HG03575 (cell line): ENCODE data around the gene PGAP6.
"Not testable (repeated sequence)": the region's sequence is repeated elsewhere in the genome, so short reads cannot be mapped to it uniquely, and the experiment has no call there.

Experiments
- ATAC-seq: cut with Tn5 transposase; IDR thresholded peaks from one replicate; pipeline ENCODE4 v1.9.1; 2021; ENCODE audit not compliant: unreplicated experiment, insufficient number of reproducible peaks, low FRiP score; ENCODE audit errors: extremely low read depth

Gene PGAP6

DNA sequence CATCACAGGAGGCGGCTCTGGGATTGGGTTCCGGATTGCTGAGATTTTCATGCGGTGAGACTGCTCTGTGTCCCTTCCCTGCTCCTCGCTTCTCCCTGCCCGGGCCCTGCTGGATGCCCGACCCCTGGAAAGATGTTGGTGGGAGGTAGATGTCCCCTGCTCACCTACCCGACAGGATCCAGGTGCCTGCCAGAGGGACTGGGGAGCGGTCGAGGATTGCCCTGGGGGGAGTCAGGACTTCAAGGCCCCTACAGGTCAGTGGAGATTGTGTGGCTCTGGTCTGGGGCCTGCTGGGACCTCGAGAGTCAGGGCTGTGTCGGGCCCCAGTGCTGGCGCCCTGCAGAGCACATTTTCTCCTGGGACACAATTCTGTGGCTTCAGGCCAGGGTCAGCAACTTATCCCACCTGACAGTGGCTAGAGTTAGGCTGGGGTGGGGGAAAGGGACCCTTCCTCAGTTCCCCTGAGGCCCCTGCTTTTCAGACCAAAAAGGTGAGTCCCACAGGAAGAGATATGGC is 23.3 kb upstream of the PGAP6 start:
- no peak for ATAC-seq

DNA sequence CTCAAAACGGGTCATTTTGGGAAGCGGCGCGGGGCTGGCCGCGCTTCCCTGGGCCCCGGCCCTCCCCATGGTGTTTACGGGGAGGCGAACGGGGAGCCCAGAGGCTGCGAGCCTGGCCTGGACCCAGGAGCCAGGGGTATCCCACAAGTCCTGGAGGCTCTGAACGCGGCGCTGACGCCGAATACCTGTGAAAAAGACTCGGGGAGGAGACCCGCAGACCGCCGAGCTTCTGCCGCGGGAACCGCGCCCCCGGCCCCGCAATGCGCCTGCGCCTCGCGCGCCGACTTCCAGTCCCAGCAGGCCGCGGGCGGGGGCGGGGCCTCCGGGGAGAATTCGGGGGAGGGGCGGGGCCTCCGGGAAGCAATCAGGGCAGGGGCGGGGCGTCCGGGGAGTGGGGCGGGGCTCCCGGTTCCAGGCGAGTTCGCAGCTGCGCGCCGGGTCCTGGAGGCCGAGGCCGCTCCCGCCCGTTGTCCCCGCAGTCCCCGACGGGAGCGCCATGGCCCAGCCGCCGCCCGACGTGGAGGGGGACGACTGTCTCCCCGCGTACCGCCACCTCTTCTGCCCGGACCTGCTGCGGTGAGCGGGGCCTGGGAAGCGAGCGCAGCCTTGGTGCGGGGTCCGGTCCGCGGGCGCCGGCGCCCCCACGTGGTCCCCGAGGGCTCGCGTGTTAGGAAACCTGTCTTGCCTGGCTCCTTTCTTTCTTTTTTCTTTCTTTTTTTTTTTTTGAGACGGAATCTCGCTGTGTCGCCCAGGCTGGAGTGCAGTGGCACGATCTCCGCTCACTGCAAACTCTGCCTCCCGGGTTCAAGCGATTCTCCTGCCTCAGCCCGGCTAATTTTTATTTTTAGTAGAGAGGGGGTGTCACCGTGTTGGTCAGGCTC is 19.9 kb upstream of the PGAP6 start, which contains the start of gene DECR2:
DECR2 (plus strand) TSS at position 418 of the 881 bp plus-strand sequence; CDS start at position 497, 79 bp downstream.
- ATAC-seq: no peak

DNA sequence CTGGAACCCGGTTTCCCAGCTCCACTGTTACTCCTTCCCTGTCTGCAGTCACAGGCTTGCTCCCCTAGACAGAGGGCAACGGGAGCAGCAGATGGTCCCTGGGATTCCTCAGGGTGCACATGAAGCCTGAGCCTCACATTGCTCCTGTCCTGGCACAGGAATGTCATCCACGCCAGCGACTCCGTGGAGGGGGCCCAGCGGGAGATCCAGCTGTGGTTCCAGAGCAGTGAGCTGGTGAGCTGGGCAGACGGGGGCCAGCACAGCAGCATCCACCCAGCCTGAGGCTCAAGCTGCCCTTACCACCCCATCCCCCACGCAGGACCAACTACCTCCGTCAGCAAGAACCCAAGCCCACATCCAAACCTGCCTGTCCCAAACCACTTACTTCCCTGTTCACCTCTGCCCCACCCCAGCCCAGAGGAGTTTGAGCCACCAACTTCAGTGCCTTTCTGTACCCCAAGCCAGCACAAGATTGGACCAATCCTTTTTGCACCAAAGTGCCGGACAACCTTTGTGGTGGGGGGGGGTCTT is 18.3 kb upstream of the PGAP6 start:
- ATAC-seq: no peak

DNA sequence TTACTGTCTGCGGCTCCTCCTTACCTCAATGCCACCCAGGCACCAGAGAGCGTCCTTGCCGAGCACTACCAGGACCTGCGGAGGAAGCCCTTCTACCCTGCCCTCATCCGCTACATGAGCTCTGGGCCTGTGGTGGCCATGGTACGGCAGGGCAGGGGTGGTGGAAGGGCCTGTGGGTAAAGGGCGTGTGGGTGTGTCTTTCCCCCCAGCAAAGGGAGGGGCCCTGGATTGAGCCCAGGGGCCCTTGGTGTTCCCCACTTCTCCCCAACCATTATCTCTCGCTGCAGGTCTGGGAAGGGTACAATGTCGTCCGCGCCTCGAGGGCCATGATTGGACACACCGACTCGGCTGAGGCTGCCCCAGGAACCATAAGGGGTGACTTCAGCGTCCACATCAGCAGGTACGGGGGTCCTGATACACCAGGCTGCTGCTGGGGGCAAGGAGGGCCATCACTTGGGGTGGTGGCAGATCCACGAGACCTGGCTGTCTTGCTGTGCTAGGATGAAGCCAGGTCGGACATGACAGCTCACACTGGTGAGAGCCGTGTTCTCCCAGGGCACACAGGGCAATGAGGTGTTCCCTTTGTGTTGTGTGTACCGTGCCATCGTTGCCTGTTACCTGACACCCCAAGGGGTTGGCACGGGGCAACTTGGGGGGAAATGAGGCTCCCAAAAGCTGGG is 17.7 kb upstream of the PGAP6 start:
- no peak for ATAC-seq

DNA sequence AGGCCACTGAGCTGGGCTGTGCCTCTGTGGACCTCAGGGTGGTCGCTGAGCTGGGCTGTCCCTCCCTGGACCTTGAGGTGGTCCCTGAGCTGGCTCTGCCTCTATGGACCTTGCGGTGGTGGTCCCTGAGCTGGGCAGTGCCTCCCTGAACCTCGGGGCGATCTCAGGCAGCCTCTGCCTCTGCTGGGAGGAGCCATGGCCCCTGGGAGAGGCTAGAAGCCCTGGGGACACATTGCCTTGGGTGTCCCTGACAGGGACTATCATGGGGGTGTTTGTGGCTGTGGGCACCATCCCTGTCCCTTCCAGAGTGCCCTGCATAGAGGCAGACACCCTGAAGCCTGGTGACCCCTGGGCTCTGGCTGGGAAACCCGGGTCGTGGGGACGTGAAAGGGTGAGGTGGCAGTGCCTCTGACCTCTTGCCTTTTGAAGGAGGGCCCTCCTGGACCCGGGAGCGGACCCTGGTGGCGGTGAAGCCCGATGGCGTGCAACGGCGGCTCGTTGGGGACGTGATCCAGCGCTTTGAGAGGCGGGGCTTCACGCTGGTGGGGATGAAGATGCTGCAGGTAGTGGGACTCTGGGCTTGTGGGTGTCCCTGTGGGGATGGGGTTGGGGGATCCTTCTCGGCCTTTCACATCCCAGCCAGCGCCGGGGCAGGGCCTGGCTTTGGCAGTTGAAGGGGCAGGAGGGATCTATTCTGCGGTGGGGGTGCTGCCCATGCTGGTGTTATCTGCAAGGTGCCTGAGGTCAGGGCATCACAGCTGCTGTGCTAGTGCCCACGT is 17.0 kb upstream of the PGAP6 start:
- no peak for ATAC-seq

DNA sequence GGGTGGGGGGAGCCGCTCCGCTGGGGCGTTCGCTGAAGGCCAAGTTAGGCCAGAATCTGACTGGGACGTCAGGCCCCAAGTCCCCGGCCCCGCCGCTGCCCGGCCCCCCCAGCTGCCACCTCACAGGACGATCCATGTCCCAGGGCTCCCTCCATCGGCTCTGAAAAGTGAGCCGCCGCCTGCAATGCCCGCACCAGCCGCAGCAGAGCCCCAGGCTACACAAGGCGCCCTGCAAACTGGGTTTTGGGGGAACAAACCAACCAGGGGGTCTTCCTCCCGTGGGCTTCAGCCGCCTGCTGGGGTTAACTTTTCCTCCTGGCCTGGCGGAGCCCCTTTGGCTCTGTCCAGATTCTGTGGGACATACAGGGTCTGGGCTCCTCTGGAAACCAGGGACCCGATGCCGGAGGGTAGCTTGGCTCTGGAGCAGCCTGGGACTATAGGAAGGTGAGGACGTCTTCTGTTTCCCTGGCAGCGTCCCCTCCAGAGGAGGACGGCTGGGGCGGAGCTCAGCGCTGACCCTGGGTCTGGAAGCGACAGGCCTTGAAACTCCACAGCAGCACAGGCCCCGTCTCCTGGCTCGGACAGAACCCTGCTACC is 16.1 kb upstream of the PGAP6 start:
- ATAC-seq: no peak

DNA sequence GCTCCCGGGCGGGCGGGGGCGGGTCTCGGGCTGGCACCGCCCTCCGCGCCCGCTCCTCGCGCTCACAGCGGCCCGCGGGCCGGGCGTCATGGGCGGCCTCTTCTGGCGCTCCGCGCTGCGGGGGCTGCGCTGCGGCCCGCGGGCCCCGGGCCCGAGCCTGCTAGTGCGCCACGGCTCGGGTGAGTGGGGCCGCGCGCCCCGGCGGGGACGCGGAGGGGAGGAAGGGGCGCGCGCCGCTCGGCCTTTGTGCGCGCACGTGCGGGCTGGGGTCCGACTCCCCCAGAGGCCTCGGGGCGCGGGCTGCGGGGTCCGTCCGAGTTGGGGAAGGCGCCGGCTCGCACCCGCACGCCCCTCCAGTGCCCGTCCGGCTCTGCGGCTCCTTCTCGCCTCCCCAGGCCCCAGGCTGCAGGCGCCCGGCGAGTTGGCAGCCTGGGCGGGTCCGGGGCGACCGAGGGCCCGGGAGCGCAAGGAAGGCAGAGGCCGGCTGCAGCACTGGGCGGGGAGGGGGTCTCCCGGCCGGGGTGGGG is 15.4 kb upstream of the PGAP6 start, which contains the start of gene NME4:
NME4 (plus strand) TSS at position 65 of the 527 bp plus-strand sequence; CDS start at position 89, 24 bp downstream.
- no peak for ATAC-seq

DNA sequence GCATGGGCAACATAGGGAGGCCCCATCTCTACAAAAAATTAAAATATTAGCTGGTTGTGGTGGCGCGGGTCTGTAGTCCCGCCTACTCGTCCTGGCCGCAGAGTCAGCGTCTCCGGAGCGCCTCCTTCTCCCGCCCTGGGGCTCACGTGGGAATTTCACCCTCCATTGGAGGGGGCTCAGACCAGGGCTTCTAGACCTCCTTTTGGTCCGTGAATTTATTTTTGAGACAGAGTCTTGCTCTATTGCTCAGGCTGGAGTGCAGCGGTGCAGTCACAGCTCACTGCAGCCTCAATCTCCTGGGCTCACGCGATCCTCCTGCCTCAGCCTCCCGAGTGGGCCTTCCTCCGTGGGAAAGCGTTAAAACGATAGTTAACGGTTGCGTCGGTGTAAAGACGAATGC is 14.8 kb upstream of the PGAP6 start:
- ATAC-seq: no peak

DNA sequence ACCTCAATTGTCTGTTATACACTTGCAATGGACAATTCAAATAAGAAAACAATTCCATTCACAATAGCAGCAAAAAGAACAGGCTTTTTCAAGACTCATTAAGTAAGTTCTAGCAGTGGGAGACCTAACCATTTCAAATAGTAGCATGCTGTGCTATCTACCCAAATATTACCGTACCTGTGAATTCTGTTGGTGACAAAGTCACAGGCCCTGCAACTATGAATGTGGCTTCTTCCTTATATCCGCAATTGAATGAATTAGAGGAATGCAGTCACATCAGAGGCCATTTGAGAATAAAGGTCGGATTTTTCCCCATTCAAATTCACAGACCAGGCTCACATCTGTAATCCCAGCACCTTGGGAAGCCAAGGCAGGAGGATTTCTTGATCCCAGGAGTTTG is 14.4 kb upstream of the PGAP6 start:
- ATAC-seq: no peak

DNA sequence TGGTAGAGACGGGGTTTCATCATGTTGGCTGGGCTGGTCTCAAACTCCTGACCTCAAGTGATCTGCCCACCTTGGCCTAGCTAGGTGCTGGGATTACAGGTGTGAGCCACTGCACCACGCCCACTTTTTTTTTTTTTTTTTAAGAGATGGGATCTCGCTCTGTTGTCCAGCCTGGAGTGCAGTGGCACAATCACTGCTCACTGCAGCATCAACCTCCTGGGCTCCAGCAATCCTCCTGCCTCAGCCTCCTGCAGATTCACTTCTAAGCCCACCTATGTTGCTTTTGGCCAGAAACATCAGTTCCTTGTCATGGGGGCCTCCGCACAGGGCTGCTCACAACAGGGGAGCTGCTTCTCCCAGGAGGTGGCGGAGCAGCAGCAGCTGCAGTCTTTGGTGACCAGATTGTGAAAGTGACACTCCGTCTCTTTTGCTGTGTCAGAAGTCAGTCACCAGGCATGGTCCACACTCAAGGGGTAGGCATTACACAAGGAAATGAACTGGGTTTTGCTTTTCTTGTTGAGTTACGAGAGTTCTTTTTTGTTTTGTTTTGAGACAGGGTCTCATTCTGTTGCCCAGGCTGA is 10.8 kb upstream of the PGAP6 start:
- no peak for ATAC-seq

DNA sequence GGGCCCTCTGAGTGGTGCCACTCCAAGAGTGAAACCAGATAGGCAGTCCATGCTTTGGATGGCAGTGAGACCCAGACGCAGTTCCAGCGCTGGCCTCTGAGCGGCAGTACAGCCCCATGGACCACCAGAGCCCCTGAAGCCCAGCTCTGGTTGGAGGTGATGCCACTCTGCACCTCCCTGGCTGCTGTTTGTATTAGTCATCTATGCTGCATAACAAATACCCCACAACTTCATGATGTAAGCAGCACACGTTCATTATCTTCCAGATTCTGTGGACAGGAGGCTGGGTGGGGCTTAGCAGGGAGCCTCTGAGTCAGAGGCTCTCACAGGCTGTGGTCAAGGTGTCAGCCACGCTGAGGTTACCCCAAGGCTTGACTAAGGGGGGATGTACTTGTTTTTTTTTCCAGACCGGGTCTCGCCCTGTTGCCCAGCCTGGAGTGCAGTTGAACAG is 10.1 kb upstream of the PGAP6 start:
- ATAC-seq: no peak

DNA sequence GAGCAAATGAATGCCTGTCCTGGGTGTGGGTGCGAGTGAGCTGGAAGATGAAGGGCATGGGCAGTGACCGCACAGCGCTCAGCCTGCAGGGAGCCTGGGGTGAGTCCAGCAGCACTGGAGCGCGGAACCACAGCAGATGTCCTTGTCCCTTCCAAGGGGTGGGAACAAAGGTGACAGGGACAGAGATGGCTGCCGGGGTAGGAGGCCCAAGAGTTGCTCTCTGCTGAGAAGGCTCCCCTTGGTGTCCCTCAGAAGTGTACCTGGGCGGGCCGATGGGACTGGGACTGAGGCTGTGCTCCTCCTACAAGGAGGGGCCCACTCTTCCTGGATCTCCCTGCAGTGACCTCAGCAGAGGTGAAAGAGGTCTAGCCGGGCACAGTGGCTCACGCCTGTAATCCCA is 7.6 kb upstream of the PGAP6 start:
- no peak for ATAC-seq

DNA sequence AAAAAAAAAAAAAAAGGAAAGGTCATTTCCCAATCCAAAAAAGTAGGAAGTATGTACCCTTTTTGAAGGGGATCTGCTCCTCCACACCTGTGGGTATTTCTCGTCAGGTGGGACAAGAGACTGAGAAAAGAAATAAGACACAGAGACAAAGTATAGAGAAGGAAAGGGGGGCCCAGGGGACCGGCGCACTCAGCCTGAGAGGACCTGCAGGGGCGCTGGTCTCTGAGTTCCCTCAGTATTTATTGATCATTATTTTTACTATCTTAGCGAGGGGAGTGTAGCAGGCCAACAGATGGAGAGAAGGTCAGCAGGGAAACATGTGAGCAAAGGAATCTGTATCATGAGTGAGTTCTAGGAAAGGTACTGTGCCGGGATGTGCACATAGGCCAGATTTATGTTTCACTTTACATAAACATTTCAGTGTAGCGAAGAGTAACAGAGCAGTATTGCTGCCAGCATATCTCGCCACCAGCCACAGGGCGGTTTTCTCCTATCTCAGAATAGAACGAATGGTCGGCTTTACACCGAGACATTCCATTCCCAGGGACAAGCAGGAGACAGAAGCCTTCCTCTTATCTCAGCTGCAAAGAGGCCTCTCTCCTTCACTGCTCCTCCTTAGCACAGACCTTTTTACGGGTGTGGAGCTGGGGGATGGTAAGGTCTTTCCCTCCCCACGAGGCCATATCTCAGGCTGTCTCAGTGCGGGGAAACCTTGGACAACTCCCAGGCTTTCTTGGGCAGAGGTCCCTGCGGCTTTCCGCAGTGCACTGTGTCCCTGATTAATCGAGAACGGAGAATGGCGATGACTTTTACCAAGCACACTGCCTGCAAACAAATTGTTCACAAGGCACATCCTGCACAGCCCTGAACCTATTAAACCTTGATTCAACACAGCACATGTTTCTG is 6.2 kb upstream of the PGAP6 start:
- ATAC-seq: not testable (repeated sequence)

DNA sequence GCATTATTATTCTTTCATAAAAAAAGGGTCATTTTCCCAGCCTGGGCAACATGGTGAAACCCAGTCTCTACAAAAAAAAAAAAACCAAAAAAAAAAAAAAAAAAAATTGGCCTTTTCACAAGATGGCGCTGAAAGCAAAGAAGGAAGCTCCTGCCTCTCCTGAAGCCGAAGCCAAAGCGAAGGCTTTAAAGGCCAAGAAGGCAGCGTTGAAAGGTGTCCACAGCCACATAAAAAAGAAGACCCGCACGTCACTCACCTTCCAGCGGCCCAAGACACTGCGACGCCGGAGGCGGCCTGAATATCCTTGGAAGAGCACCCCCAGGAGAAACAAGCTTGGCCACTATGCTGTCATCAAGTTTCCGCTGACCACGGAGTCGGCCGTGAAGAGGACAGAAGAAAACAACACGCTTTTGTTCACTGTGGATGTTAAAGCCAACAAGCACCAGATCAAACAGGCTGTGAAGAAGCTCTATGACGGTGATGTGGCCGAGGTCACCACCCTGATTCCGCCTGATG is 4.9 kb upstream of the PGAP6 start:
- no peak for ATAC-seq

DNA sequence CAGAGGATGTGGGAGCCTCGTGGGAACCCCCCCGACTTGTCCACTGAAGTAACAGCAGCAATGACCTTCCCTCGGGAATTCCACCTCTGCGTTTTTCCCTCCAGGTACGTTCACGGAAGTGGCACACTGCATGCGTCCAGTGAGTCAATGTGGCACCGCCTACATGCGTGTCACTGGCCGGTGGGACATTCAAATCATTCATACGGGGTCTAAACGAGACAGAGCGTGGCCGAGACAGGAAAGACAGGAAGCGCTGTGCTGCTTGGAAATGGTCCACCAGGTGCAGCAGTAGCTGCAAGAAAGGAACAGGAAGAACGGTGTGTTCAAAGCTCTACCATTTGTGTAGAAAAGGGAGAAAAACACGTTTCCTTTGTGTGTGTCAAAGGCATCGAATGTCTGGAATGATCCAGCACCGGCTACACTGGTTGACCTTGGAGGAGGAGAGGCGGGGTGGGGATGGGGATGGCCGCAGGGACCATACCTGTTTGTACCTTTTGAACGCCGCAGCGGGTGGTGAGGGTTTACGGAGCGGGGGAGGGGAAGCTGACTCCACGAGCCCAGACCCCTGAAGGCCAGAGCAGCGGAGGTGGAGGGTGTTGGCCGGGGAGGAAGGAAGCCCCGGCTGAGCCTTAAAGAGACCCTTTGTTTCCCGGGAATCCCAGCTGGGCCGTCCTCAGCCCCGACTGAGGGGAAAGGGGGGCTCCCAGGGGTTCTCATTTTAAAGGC is 1.7 kb upstream of the PGAP6 start:
- no peak for ATAC-seq

DNA sequence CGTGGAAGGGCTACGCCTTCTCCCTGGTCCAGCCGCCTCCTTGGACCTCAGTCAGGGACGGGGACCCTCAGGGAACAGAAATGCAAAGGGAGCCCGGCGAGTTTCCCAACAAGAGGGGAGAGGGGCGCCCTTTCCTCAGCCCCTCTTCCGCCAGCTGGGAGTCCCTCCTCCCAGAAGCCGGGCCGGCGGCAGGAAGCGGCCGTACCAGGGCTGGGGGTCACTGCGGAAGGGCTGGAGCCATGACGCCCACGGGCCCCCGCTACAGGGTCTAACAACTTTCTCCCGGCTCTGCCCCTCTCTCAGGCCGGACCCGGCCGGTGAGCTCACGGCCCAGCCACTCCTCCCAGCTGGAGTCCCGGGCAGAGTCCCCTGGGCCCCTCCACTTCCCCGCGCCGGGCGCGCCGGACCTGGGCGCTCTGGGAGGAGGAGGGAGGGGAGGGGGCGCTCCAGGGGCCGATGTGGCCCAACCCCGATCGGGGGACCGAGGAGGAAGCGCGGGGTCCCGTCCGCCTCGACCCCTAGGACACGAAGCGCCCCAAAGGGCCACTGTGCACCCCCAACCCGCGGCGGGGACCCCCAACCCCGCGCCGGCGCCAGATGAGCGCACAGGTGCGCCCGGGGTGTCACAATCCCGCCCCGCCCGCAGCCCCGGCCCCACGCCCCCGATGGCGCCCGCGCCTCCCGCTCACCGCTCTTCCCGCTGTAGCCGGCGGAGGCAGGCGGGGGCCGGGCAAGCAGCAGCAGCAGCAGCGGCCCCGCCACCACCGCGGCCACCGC is 578 bp downstream of the PGAP6 start:
- ATAC-seq: no peak
